Umbilical cord (tissue), 2 donors: Measurements from ENCODE around the gene MUS81. TPM values are rescaled to one million over a fixed set of nuclear protein-coding genes. Genes with fewer than 3 reads are reported as not detected.
A peak's percentile ranks its signal among the peaks of the same experiment; 100 is the strongest.

Experiments used
- DNase-seq: peaks from one replicate; pipeline ENCODE4 v3.0.0-alpha.2; 2015; ENCODE audit warnings: low spot score
- total RNA-seq: library from RNA; depleted of rRNA; stranded (reverse); fragments of >200 nt; gene quantifications from one replicate; pipeline ENCODE4 v1.2.3, GENCODE V29; 2014; ENCODE audit warnings: low replicate concordance; ENCODE audit not compliant: insufficient read depth

Gene MUS81
- total RNA-seq, 1 donor from 2014 or later, result 38.3 TPM

DNA sequence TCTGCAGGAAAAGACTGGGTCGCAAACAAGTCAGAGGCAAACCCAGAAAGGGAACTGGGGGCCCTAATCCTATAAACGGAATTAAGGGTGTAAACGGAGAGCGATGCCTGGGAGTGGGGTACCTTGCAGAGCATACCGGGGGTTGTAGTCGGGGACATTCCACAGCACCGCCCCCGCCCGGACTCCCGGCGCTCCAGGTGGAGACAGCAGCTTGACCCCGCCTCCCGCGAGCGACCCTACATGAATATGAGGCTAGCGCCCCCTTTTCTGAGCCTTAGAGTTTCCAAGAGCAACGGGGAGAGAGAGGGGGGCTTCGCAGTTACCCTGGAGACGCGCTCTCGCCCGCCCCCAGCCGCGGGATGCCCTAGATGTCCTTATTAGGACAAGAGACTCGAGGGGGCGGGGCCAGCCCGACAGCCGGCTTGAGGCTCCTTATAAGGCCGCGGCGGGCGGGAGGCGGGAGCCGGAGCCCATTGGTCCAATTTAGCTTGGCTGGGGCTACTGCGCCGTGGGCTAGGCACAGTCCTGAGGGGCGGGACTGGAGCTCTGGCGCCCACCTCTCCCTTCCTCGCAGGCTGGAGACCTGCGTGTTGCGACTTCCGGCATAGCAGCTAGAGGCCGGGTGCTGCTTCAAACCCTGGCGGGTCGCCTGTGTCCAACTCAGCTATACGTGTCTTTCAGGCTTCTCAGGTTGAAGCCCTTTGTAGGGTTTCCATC, 980 bp upstream of the MUS81 start:
- DNase-seq, result peak; percentile 99

DNA sequence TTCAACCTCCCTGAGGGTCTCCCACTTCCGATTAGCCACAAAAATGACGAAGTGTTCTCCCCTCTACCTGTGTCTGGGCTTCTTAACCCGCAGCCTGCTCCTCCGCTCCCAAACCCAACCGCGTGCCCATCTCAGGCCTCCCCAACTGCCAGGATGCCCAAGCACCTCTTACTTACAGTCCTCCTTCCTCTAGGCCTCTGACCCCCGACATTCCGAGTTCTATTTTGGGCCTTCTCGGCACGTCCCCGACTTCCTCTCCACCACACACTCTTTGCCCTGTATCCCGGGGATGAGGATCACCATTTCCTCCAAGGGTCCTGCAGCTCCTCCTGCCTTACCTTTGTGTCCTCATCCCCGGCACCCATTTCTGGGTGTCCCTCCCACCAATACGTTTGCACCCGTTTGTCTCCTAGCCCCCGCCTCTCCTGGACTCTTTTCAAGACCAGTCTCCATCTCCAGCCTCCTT, 388 bp upstream of the MUS81 start:
- DNase-seq, result no peak

DNA sequence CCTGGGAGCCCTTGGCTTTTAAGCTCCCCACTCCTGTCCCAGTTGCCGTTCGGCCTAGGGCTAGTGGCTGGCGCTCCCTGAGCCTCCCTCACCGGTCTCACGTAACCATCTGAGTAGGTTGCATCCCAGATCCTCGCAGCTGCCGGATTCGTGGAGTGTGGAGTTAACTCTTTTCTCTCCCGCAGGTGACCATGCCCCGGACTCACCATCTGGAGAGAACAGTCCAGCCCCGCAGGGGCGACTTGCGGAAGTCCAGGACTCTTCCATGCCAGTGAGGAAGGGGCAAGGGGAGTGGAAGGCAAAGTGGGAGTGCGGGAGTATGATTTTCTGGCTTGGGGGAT, 902 bp downstream of the MUS81 start:
- no peak for DNase-seq

DNA sequence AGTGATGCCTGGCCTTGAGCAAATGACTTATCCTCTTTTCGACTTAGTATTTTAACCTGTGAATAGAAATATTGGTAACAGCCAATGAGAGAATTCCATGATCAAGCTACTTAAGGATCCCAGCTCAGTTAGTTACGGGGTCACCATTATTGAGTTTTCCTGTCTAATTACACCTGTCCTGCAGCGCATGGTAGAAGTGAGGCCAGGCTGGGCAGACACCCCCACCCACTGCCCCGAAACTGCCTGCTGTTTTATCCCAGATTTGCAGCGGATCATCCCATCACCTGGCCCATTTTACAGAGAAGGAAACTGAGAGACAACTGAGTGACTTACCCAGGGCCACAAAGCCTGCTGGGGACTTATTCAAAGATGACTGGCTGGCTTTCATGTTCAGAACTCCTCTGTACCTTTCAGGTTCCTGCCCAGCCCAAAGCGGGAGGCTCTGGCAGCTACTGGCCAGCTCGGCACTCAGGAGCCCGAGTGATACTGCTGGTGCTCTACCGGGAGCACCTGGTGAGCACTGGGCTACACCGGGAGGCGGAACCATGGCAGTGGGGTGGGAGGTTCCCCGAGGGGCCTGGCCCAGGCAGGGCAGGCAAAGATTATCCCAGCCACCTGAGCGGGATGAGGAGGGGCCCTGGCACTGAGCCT, 1.4 kb downstream of the MUS81 start:
- no peak for DNase-seq

DNA sequence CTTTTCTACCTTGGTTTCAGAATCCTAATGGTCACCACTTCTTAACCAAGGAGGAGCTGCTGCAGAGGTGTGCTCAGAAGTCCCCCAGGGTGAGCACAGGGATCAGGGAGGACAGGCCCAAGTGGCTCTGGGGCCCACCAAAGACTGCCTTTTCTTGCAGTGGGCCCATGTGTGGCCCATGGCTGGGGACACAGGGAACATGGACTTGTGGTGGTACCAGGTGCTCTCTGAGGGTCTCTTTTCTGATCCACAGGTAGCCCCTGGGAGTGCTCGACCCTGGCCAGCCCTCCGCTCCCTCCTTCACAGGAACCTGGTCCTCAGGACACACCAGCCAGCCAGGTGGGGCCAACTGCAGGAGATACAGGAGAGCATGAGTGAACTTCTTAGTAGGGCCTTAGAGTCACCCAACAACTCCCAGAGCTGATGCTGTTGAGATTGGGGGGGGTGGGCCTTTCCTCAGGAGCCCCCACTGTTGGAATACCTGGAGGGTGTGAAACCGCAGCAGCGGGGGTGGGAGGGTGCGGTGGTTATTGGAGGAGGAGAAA, 2.0 kb downstream of the MUS81 start:
- DNase-seq, result no peak

DNA sequence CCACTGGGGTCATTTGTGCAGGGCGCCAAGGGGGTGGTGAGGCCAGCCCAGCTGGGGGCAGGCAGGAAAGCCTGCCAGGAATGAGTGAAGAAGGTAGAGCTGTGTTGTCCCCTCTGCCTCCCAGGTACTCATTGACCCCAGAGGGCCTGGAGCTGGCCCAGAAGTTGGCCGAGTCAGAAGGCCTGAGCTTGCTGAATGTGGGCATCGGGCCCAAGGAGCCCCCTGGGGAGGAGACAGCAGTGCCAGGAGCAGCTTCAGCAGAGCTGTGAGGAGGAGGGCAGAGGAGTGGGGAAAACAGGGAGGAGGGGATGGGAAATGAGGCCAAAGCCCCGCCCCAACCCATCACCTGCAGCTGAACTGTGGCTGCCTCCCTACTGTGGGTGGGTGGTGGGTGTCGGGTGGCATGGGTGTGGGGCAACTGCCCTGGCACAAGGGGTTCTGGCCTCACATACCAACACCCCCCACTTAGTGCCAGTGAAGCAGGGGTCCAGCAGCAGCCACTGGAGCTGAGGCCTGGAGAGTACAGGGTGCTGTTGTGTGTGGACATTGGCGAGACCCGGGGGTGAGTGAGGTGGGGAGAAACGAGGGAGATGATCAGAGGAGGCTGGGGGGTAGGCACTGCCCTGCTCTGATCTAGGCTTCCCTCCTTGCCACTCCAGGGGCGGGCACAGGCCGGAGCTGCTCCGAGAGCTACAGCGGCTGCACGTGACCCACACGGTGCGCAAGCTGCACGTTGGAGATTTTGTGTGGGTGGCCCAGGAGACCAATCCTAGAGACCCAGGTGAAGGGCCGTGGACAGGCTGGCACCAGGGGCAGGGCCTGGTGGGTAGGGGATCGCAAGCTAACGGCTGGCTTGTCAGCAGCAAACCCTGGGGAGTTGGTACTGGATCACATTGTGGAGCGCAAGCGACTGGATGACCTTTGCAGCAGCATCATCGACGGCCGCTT, 3.0 kb downstream of the MUS81 start:
- DNase-seq, result no peak

DNA sequence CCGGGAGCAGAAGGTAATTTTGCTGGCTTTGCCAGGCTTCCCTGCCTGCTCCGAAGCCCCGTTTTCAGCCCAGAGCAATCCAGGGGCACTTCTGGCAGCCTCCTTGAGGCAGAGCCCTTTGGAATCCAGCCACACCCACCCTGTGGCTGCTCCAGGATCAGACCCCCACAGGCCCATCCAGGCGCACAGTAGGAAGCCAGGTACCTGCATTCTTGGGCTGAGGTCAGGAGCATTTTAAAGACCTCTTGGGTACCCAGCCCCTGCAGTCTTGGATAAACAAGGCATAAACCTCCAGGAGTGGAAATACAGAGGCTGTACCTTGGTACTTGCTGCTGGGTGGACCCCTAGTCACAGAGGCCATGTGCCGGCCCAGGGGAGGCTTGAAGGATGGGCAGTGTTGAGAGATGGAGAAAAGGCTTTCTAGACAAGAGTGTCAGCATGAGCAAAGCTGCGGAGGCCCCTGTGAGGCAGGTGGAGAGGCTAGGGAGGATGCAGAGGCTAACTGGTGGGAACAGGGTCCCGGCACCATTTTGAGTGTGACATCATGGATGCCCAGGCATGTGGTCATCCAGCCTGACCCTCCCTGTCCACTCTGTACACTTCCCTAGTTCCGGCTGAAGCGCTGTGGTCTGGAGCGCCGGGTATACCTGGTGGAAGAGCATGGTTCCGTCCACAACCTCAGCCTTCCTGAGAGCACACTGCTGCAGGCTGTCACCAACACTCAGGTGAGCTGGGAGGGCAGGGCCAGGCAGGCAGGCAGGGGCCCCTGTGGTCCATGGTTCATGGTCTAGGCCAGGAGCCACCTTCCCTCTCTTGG, 3.9 kb downstream of the MUS81 start:
- DNase-seq, result no peak

DNA sequence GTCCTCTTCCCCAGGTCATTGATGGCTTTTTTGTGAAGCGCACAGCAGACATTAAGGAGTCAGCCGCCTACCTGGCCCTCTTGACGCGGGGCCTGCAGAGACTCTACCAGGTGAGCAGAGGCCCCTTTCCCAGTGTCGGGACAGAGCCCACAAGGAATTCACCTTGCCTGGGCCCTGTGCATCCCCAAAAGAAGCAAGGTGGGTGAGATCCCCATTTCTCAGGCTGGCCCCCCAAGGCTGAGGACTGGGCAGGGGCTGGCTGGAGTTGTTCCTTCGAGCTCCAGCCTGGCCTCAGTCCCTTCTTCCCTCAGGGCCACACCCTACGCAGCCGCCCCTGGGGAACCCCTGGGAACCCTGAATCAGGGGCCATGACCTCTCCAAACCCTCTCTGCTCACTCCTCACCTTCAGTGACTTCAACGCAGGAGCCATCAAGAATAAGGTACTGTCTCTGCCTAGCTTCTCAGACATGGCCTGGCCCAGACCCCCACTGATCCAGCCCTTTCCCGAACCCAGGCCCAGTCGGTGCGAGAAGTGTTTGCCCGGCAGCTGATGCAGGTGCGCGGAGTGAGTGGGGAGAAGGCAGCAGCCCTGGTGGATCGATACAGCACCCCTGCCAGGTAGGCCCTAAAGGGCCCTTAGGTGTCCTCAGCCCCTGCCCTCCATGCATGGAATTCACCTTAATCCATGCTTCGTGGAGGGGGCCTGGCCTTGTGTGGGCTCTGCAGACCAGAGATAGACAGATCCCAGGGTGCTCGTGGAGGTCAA, 4.7 kb downstream of the MUS81 start:
- DNase-seq, result no peak

DNA sequence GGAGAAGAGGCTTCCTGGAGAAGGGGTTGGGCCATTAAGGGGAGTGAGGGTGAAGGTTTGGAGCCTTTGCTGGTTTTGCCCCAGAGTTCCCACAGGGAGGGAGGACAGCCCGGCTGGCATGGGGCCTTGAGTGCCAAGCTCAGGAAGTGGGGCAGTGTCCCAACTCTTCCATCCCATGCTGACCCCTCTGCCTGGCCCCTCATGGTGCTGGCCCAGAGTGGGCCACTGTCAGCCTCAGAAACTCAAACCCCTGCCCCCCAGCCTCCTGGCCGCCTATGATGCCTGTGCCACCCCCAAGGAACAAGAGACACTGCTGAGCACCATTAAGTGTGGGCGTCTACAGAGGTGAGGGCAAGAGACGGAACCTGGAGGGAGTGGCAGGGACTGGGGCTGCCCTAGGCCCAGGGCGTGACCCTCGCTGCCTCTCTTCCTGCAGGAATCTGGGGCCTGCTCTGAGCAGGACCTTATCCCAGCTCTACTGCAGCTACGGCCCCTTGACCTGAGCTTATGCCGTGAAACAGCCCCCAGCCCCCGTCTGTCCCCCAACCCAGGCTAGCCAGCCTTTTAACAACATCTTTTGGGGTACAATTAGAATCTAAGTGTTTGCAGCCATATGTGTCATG, 5.4 kb downstream of the MUS81 start:
- no peak for DNase-seq

DNA sequence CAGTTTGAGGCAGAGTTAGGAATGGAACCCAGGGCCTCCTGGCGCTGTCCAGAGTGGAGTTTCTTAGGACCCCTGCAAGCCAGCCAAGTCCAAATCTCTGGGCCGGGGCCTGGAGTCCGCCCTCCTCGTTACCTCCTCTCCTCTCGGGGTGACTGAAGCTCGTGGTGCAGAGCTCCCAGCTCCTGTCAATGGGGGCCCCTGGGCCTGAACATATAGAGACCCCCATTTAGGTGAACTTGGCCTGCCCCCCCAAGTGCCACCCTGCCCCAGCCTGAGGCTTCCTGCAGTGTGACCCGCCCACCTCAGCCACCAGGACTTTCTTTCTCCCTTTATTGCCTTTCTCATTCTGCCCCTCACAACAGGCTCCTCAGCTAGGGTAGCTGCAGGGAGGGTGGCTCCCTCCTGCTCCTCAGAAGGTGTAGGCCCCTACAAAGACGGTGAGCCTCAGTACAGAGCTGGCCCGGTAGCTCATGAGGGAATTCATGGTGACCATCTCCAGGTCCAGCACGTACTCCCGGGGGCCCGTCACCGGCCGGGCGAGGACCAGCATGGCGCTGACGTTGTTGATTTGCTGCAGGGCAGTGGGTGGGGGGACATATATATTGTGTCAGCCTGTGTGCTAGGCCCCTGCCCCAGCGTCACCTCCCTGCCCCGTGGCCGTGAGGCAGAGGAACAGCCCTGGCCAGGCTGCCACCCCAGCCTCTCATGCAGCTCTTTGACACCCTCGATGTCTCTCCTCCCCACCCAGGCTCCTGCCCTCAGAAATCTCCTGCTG, 6.5 kb downstream of the MUS81 start:
- no peak for DNase-seq

DNA sequence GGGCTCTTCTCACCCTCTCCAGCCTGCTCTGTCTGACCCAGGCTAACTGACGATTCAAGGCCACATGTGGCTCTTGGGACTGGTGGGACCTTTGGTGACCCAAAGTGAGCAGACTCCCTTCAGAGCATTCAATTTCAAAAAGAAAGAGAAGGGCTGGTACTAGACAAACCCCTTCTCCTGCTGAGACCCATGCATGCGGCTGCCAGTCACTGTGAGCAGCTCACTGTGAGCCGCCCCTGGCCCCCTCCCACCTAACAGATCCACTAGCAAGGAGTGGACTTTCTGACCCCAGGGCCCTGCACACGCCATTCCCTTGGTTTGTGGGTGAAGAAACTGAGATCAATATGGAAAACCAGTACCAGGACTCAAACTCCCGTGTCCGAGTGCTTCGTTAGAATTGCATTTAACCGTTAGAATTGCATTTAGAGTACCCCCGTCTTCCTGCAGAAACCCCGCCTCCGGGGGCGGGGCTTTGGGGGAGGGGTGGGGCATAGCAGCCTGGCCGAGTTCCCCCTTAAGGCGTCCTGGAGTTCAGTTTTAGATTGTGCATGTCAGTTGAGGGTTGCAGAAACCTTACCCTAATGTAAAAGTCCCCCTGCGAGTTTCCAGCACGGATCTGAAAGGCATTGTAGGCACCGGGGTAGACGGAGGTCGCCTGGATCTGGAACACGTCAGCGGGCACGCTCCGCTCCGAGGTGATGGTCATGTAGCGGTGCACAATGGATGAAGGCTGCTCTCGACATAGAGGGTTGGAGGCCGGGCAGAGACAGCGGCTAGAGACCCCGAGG, 7.2 kb downstream of the MUS81 start:
- DNase-seq, result no peak

DNA sequence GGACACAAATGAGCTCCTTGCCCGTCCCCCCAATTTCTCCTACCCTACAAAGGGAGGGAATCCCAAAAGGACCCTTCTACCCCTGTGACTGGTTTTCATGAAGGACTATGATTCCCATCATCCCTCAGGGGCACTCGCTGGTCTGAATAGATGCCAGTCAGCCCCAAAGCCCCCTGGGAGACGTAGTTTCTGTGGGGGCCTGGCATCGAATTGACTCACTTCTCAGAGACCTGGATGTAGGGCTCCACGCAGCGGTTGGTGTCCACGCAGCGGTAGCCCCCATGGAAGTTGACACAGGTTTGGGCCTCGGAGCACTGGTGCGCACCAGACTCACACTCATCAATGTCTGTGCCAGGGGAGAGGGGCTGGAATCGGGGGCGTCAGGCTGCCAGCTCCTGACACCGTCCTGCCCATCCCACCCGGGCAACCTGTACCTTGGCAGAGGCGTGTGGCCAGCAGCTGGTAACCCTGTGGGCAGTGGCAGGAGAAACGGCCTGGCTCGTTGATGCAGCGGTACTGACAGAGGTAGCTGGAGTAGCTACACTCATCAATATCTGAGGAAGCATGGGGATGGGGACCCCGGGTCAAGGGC, 7.9 kb downstream of the MUS81 start:
- DNase-seq, result no peak

DNA sequence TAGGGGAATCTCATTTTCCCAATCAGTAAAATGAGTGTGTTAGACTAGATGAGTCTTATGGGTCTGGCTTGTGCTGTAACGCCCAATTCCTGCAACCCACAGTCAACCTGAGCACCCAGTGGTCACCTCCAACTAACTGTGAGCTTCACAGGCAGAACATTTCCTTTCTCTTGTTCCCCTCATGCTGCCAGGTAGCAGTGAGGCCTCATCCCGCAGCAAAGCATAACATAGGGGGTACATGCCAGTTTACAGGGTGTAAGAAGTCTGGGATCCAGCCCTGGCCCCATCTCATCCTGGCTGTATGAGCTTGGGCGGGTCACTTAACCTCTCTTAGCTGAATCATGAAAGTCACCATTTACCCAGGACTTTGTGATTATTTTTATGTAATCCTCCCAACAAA, 8.7 kb downstream of the MUS81 start:
- DNase-seq, result no peak

DNA sequence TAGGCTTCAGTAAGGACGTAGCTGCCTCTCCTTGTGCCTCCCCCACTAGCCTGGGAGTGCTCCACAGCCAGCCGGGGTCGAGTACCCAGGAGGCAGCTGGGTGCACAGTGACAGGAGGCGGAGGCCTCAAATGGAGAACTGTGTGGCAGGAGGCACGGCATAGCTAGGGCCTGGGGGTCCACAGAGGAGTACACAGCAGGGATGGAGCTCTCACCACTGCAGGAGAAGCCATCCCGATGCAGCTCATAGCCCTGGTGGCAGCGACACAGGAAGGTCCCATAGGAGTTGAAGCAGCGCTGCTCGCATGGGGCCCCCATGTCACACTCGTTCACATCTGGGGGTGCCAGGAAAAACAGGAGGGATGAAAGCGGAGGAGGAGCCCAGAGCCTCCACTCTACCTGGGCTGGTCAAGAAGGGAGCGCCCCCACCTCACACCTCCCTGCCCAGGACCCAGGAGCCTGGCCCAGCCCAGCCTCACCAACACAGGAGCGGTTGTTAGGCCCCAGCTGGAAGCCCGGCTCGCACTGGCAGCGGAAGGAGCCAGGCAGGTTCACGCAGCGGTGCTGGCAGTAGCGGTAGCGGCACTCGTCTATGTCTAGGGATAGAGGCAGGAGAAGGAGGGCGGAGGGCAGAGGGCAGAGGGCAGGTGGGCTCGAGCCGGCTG, 9.5 kb downstream of the MUS81 start:
- DNase-seq, result no peak

DNA sequence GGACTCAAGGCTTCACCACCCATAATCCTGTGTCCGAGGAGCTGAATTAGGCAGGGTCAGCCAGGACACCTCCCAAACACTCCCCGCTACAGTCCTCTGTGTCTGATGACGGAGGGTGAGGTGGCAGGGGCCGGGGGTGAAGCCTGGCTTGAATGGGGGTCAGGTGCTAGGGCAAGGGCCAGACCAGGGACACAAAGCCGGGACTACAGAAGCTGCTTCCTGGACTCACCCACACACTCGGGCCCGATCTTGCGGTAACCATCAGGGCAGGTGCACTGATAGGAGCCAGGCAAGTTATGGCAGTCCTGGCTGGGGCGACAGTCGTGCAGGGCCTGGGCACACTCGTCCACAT, 10.1 kb downstream of the MUS81 start:
- no peak for DNase-seq

DNA sequence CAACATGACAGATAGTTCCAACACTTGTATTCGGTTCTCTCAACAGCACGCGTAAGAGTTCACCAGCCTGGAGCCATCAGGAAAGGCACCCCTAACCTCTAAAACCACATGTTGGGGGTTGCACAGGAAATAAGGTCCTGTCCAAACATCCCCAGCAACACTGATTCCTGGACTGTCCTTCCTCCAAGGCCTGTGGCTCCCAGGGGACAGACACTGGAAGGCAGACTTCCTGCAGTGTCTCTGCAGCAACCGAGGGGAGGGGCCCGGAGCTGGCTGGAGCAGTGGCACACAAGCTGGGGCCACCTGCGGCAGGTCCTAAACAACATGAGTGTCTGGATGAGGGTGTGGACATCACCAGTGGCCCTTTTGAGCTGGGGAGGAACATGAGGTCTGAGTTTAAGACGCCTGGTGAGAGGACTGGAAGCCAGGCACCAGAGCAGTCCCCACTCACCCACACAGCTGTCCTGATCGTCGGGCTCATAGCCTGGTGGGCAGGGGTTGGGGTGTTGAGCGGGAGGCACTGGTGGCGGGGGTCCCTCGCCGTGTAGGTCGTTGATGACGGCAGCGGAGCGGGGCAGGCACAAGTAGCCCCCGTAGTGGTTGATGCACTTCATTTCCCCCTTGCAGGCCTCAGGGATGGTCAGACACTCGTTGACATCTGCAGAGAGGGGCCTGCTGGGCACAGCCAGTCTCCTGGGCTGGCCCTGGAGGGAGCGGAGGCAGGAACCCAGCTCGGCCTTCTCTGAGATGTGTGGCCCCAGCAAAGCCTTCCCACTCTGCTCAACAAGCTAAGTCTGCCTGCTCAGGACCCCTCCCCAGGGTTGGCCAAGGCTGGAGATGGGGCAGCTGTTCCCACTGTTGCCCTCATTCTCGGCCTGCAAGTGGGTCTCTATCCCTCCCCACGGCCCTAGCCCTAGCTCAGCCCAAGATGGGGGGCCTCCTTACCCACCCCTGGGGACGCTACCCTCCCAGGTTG, 10.8 kb downstream of the MUS81 start:
- no peak for DNase-seq
